ENCODE results near the gene ATP10A. TPM values are rescaled to one million over a fixed set of nuclear protein-coding genes. Genes with fewer than 3 reads are reported as not detected.
A peak's percentile ranks its signal among the peaks of the same experiment; 100 is the strongest.

Gene ATP10A
- total and polyA plus RNA-seq, 2 of the 8 experiments (the other 6 are each of a cell fraction or from before 2014, with no cell fraction given): 2.0 to 2.8 TPM

GRCh38 chr15:25697586-25697985 lies 165.5 kb downstream of the ATP10A start:
- H3K36me3 ChIP-seq (ENCODE audit: control insufficient read depth in 2 of 4, insufficient read depth in 4 of 4, low read length in 3 of 4): no peaks in the 10 kb centered on the region
- H3K56ac ChIP-seq (replicated peaks; ENCODE audit: insufficient read length, low read depth, low read length): no peak overlapping the region
- H4K5ac ChIP-seq (ENCODE audit: insufficient read length, low read depth, low read length): no peak overlapping the region
- no peak overlapping the region for H4K8ac ChIP-seq (ENCODE audit: extremely low read depth, insufficient read depth, low read length)
- WGBS, 2 experiments (ENCODE audit: extremely low coverage in 1 of 2, insufficient coverage in 1 of 2, insufficient read length in 1 of 2, insufficient replicate concordance in 2 of 2, low coverage in 1 of 2, low lambda C conversion rate in 2 of 2, missing lambda C conversion rate in 1 of 2): 87% methylated on average over 1 of the region's 1 CpG; no CpG with 5 or more reads in 1 of the 2 experiments
- H2BK120ac ChIP-seq (replicated peaks; ENCODE audit: low read depth, low read length): no peak overlapping the region
- H3K4ac ChIP-seq (replicated peaks; ENCODE audit: insufficient read length, low read depth, low read length): no peak overlapping the region
- no peak overlapping the region for H2BK15ac ChIP-seq (ENCODE audit: low read length)
- H3K4me1 ChIP-seq (replicated peaks in 1 of 4; ENCODE audit: control insufficient read depth in 3 of 4, insufficient read depth in 4 of 4, low read length in 3 of 4): peaks cover 0 to 10% (median 3%) of the 10 kb centered on the region in 4 experiments; a peak in 6 of 7 replicates
- H4K91ac ChIP-seq (replicated peaks; ENCODE audit: insufficient read length, low read length): peak overlapping the region; percentile 3
- no peak overlapping the region for H2BK20ac ChIP-seq (ENCODE audit: low read length)
- H3K23ac ChIP-seq (ENCODE audit: insufficient read length): no peak overlapping the region
- CTCF ChIA-PET (ENCODE audit: partially characterized antibody): interaction anchor here (0.5 to 4.2 kb wide), 7 partner anchors 9 to 1062 kb away, joined by 3 to 26 read pairs (median 5); no protein-coding TSS in a partner anchor
- H2BK5ac ChIP-seq (ENCODE audit: low read depth, low read length): no peak overlapping the region
- H2AFZ ChIP-seq (ENCODE audit: low read length): no peak overlapping the region
- FAIRE-seq (no peak), DNase-seq (ENCODE audit: low read depth in 1 of 2, low spot score in 2 of 2) (no peak)
- no peaks in the 10 kb centered on the region for H3K9me3 ChIP-seq (ENCODE audit: insufficient read depth in 2 of 2, low read depth in 1 of 2, low read length in 1 of 2)
- no peaks in the 10 kb centered on the region for H3K23me2 ChIP-seq (ENCODE audit: low read depth, low read length)
- no peak overlapping the region for H3K4me3 ChIP-seq (ENCODE audit: extremely low read depth in 1 of 4, insufficient read depth in 2 of 4, low read depth in 3 of 4, low read length in 4 of 4)
- no peak overlapping the region for H3K18ac ChIP-seq (ENCODE audit: extremely low read depth, low read length)
- H4K20me1 ChIP-seq (replicated peaks in 1 of 2; ENCODE audit: control insufficient read depth in 1 of 2, insufficient read depth in 2 of 2, low read length in 2 of 2): no peaks in the 10 kb centered on the region
- no peaks in the 10 kb centered on the region for H3K27me3 ChIP-seq (replicated peaks in 1 of 4; ENCODE audit: control insufficient read depth in 3 of 4, extremely low read depth in 1 of 4, insufficient read depth in 3 of 4, low read length in 3 of 4)
- POLR2A ChIA-PET (ENCODE audit: partially characterized antibody): no interaction called here
- no peak overlapping the region for H3K9ac ChIP-seq (replicated peaks in 1 of 4; ENCODE audit: extremely low read depth in 1 of 4, low read depth in 3 of 4, low read length in 3 of 4)
- H3K4me2 ChIP-seq (ENCODE audit: insufficient read depth in 1 of 2, low read depth in 2 of 2, low read length in 2 of 2): no peak overlapping the region
- H3K79me2 ChIP-seq (ENCODE audit: control insufficient read depth in 1 of 2, insufficient read depth in 2 of 2, low read length in 2 of 2): no peaks in the 10 kb centered on the region
- H3K79me1 ChIP-seq (ENCODE audit: low read depth, low read length): no peaks in the 10 kb centered on the region
- H3K27ac ChIP-seq (ENCODE audit: low read depth, low read length): no peak overlapping the region
- no peak overlapping the region for H2BK12ac ChIP-seq (ENCODE audit: low read depth, low read length)
- no peak overlapping the region for H3K14ac ChIP-seq (ENCODE audit: insufficient read length)
- H2AK5ac ChIP-seq (ENCODE audit: low read depth, low read length): no peak overlapping the region
- TF ChIP-seq SAP30 (IDR thresholded peaks at IDR 0.05; ENCODE audit: insufficient read depth, insufficient replicate concordance, low read length): no peak
- no peak for TF ChIP-seq TAF1 (IDR thresholded peaks at IDR 0.05; ENCODE audit: low read depth, low read length)
- TF ChIP-seq RAD21 (IDR thresholded peaks at IDR 0.05 in 1 of 2, conservative IDR thresholded peaks at IDR 0.05 in 1 of 2; ENCODE audit: low read depth in 2 of 2, low read length in 2 of 2): no peak
- no peak for TF ChIP-seq TAF7 (optimal IDR thresholded peaks at IDR 0.05; ENCODE audit: borderline replicate concordance, low read depth, low read length)
- TF ChIP-seq RXRA (IDR thresholded peaks at IDR 0.05; ENCODE audit: insufficient read depth, low read depth, low read length): no peak
- TF ChIP-seq JUN (IDR thresholded peaks at IDR 0.05; ENCODE audit: low read depth, low read length): no peak
- TF ChIP-seq KDM5A (IDR thresholded peaks at IDR 0.05; ENCODE audit: low read length): no peak
- TF ChIP-seq RNF2 (IDR thresholded peaks at IDR 0.05; ENCODE audit: borderline replicate concordance, low read depth, low read length, missing control alignments, poor library complexity, severe bottlenecking): no peak
- TF ChIP-seq CREB1 (IDR thresholded peaks at IDR 0.05): no peak
- no peak for TF ChIP-seq CBX8 (IDR thresholded peaks at IDR 0.05; ENCODE audit: borderline replicate concordance, low read depth, low read length)
- no peak for TF ChIP-seq YY1 (IDR thresholded peaks at IDR 0.05; ENCODE audit: low read depth, low read length)
- TF ChIP-seq, protein P1, sequence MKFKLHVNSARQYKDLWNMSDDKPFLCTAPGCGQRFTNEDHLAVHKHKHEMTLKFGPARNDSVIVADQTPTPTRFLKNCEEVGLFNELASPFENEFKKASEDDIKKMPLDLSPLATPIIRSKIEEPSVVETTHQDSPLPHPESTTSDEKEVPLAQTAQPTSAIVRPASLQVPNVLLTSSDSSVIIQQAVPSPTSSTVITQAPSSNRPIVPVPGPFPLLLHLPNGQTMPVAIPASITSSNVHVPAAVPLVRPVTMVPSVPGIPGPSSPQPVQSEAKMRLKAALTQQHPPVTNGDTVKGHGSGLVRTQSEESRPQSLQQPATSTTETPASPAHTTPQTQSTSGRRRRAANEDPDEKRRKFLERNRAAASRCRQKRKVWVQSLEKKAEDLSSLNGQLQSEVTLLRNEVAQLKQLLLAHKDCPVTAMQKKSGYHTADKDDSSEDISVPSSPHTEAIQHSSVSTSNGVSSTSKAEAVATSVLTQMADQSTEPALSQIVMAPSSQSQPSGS (IDR thresholded peaks at IDR 0.05; ENCODE audit: low read length): no peak

Measured in H1 (cell line).